Measurements from ENCODE around the gene PCYOX1L. TPM values are rescaled to one million over a fixed set of nuclear protein-coding genes. Genes with fewer than 3 reads are reported as not detected.

The PCYOX1L gene
- total RNA-seq, 3 donors from 2014 or later, result 3.1 to 5.9 (median 4.2) TPM

DNA sequence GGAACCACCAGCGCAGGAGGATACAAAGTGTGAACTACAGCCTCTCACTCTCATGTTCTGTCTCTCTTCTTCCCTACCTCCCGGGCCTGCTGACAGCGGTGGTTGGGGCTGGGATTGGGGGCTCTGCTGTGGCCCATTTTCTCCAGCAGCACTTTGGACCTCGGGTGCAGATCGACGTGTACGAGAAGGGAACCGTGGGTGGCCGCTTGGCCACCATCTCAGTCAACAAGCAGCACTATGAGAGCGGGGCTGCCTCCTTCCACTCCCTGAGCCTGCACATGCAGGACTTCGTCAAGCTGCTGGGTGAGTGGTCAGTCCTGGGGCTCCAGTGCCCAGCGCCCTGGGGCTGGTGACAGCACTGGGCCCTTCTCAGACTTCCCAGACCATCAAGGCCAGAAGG, 4.7 kb downstream of the PCYOX1L start:
- intact Hi-C loops (cut with DNase I, micrococcal nuclease), result loop anchor here in 1 of 2 donors (10.0 kb wide), 2 partner anchors 72 to 202 kb away; no protein-coding TSS in a partner anchor
- Histone ChIP-seq H3K9me3 (no peaks in the 10 kb centered on the region), H3K4me1 (ENCODE audit: low read depth) (peaks cover 11% of the 10 kb centered on the region), H3K4me3 (no peak overlapping the region), H3K36me3 (ENCODE audit: low read depth) (no peaks in the 10 kb centered on the region)
- ATAC-seq (no peak), DNase-seq (no peak)
- TF ChIP-seq, protein P1, sequence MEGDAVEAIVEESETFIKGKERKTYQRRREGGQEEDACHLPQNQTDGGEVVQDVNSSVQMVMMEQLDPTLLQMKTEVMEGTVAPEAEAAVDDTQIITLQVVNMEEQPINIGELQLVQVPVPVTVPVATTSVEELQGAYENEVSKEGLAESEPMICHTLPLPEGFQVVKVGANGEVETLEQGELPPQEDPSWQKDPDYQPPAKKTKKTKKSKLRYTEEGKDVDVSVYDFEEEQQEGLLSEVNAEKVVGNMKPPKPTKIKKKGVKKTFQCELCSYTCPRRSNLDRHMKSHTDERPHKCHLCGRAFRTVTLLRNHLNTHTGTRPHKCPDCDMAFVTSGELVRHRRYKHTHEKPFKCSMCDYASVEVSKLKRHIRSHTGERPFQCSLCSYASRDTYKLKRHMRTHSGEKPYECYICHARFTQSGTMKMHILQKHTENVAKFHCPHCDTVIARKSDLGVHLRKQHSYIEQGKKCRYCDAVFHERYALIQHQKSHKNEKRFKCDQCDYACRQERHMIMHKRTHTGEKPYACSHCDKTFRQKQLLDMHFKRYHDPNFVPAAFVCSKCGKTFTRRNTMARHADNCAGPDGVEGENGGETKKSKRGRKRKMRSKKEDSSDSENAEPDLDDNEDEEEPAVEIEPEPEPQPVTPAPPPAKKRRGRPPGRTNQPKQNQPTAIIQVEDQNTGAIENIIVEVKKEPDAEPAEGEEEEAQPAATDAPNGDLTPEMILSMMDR (IDR thresholded peaks at IDR 0.05), result no peak

DNA sequence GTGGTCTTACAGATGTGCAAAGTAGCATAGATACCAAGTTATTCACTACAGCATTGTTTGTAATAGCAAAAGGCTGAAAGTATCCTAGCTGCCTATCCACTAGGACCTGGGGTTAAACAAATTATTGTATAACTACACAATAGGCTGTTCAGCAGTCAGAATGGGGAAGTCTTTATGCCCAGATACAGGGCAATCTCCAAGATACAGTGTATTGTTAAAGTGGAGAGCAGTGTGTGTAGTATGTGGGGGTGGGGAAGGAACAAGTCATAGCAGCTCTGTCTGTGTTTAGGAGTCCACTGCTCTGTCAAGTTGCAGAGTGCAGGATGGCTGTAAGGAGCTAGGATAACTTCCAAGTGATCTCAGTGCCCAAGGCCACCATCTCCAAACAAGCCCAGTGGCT, 5.5 kb downstream of the PCYOX1L start:
- TF ChIP-seq, protein P1 (IDR thresholded peaks at IDR 0.05), result no peak
- Histone ChIP-seq H3K4me1 (ENCODE audit: low read depth) (peaks cover 9% of the 10 kb centered on the region), H3K4me3 (no peak overlapping the region), H3K9me3 (no peaks in the 10 kb centered on the region), H3K36me3 (ENCODE audit: low read depth) (no peaks in the 10 kb centered on the region)
- ATAC-seq (no peak), DNase-seq (no peak)
- intact Hi-C loops (cut with DNase I, micrococcal nuclease), result loop anchor here in 1 of 2 donors (10.0 kb wide), 2 partner anchors 71 to 201 kb away; no protein-coding TSS in a partner anchor

DNA sequence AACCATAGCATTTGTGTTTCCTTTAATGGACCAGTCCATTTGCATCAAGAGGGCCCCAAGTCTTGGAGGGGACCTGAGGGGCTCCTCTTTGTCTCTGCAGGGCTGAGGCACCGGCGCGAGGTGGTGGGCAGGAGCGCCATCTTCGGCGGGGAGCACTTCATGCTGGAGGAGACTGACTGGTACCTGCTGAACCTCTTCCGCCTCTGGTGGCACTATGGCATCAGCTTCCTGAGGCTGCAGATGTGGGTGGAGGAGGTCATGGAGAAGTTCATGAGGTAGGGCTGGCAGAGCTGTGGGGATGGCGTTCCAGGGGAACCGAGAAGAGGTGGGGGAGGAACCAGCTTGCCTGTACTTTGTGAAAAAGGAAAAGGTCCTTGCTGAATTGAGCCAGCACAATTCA, 6.1 kb downstream of the PCYOX1L start:
- no peak for ATAC-seq
- intact Hi-C loops (cut with DNase I, micrococcal nuclease), result loop anchor here in 1 of 2 donors (10.0 kb wide), 2 partner anchors 71 to 201 kb away; no protein-coding TSS in a partner anchor
- Histone ChIP-seq H3K4me3 (no peak overlapping the region), H3K4me1 (ENCODE audit: low read depth) (peaks cover 5% of the 10 kb centered on the region), H3K9me3 (no peaks in the 10 kb centered on the region), H3K36me3 (ENCODE audit: low read depth) (no peaks in the 10 kb centered on the region)
- no peak for DNase-seq
- TF ChIP-seq, protein P1 (IDR thresholded peaks at IDR 0.05), result no peak

DNA sequence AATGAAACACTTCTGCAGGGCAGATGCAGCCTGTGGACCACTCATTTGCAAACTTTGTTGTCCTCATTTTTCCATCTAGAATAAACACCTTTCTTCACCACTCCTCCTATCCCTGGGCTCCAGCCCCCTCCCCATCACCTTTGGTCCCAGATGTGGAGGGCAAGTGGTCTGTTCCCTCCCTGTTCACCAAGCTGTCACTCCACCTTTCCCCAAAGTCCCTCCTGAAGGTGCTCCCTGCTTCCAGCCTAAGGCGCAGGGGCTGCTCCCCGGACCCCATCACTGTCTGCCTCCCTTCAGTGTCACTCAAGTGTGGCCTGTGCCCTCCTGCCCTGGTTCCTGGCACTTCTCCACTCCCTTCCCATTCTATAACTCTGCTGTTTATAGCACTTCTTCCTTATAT, 6.9 kb downstream of the PCYOX1L start:
- Histone ChIP-seq H3K4me3 (no peak overlapping the region), H3K4me1 (ENCODE audit: low read depth) (peaks cover 5% of the 10 kb centered on the region), H3K36me3 (ENCODE audit: low read depth) (no peaks in the 10 kb centered on the region), H3K9me3 (no peaks in the 10 kb centered on the region)
- ATAC-seq, result no peak
- intact Hi-C loops (cut with DNase I, micrococcal nuclease), result loop anchor here in 1 of 2 donors (10.0 kb wide), 2 partner anchors 70 to 200 kb away; no protein-coding TSS in a partner anchor
- DNase-seq, result no peak
- TF ChIP-seq, protein P1 (IDR thresholded peaks at IDR 0.05), result no peak

DNA sequence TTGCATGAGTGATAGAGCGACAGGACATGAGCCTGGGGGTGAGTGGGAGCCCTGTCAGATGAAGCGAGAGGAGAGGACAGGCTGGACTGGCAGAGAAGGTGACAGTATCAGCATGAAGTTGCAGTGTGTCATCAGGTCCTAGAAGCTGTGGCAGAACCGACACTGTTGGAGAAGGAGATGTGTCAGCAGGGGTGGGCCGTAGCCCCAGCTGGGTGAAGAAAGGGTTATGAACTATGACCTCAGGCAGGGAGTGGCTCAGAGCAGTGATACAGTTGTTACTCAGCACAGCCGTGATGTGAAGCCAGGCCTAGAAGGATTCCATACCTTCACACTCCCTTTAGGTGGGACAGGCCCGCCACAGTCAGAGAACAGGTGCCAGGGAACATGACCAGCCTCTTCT, 7.6 kb downstream of the PCYOX1L start:
- no peak overlapping the region for H3K4me3 ChIP-seq
- no peaks in the 10 kb centered on the region for H3K9me3 ChIP-seq
- DNase-seq, result no peak
- peaks cover 5% of the 10 kb centered on the region for H3K4me1 ChIP-seq (ENCODE audit: low read depth)
- TF ChIP-seq, protein P1 (IDR thresholded peaks at IDR 0.05), result no peak
- no peak for ATAC-seq
- intact Hi-C loops (cut with DNase I, micrococcal nuclease), result loop anchor here in 1 of 2 donors (10.0 kb wide), 2 partner anchors 69 to 199 kb away; no protein-coding TSS in a partner anchor
- no peaks in the 10 kb centered on the region for H3K36me3 ChIP-seq (ENCODE audit: low read depth)

Data from mucosa of descending colon (tissue), 3 donors.